SK-N-SH (cell line): Measurements from ENCODE around the gene TMEM150A.
A peak's percentile ranks its signal among the peaks of the same experiment; 100 is the strongest.

Experiments
- CHD2 ChIP-seq: fragments of 150-350 bp; IDR thresholded peaks from 2 replicates; pipeline ENCODE4 v1.6.1; 2018; ENCODE audit warnings: low read length; ENCODE audit not compliant: partially characterized antibody
- CTCF ChIP-seq: fragments of 200-600 bp; sonication (generic); IDR thresholded peaks from 2 replicates; pipeline ENCODE4 v1.6.1; 2017; ENCODE audit warnings: antibody characterized with exemption, mild to moderate bottlenecking, moderate library complexity
- EP300 ChIP-seq, 2 experiments: IDR thresholded peaks; 2 replicates each; pipeline versions ENCODE4 v1.4.0 to v1.6.1; 2012; ENCODE audit warnings: borderline replicate concordance in 1 of 2, low read depth in 1 of 2, low read length in 1 of 2
- FOXM1 ChIP-seq: IDR thresholded peaks from 2 replicates; pipeline ENCODE4 v1.4.0; 2012; ENCODE audit warnings: low read depth, mild to moderate bottlenecking
- JUND ChIP-seq: IDR thresholded peaks from 2 replicates; pipeline ENCODE4 v1.4.0; 2012
- RAD21 ChIP-seq: IDR thresholded peaks from 2 replicates; pipeline ENCODE4 v1.6.1; 2012; ENCODE audit warnings: mild to moderate bottlenecking, low read length
- SIN3A ChIP-seq: IDR thresholded peaks from 2 replicates; pipeline ENCODE4 v1.6.1; 2012; ENCODE audit warnings: low read depth, mild to moderate bottlenecking, low read length, moderate library complexity, borderline replicate concordance
- SMC3 ChIP-seq: IDR thresholded peaks from 2 replicates; pipeline ENCODE4 v1.6.1; 2012; ENCODE audit warnings: low read depth, low read length, improper control_type of control experiment
- USF2 ChIP-seq: fragments of 150-350 bp; IDR thresholded peaks from 2 replicates; pipeline ENCODE4 v1.6.1; 2017; ENCODE audit warnings: antibody characterized with exemption, low read length, low read depth, borderline replicate concordance

GRCh38 chr2:85549826-85550225 is 52.7 kb downstream of the TMEM150A start:
- no peak for TF ChIP-seq RAD21
- TF ChIP-seq FOXM1: no peak
- TF ChIP-seq USF2: no peak
- no peak for TF ChIP-seq CTCF
- peak in 1 of 2 experiments; percentile 43; a peak in 1 of 4 replicates for TF ChIP-seq EP300 (IDR thresholded peaks at IDR 0.05; ENCODE audit: borderline replicate concordance in 1 of 2, low read depth in 1 of 2, low read length in 1 of 2)
- TF ChIP-seq SIN3A: no peak
- TF ChIP-seq SMC3: no peak
- peak; percentile 43 for TF ChIP-seq JUND
- TF ChIP-seq CHD2: no peak
